Stomach (tissue), 9 donors: ENCODE measurements around the gene CCL22. TPM values are rescaled to one million over a fixed set of nuclear protein-coding genes. Genes with fewer than 3 reads are reported as not detected.
"Not testable (repeated sequence)": the region's sequence is repeated elsewhere in the genome, so short reads cannot be mapped to it uniquely, and the experiment has no call there.

Experiments used
- DNase-seq, 2 donors: peaks; one replicate each; pipeline versions ENCODE4 v3.0.0 to v3.0.0-alpha.2; 2013 to 2019
- H3K27ac ChIP-seq, 5 donors: fragments of 200-600 bp in 4 of 5; sonication (generic) in 4 of 5; one replicate each; pipeline ENCODE4 v1.5.1; 2013 to 2019; ENCODE audit warnings: mild to moderate bottlenecking in 1 of 5, moderate library complexity in 1 of 5
- H3K27me3 ChIP-seq, 3 donors: fragments of 200-600 bp; sonication (generic); one replicate each; pipeline ENCODE4 v1.5.1; 2017 to 2019; ENCODE audit warnings: mixed run types in 1 of 3
- H3K36me3 ChIP-seq, 4 donors: fragments of 200-600 bp; sonication (generic); 1 replicate in 3 of 4; 2 replicates in 1 of 4; pipeline ENCODE4 v1.5.1; 2016 to 2019
- H3K4me1 ChIP-seq, 4 donors: fragments of 200-600 bp; sonication (generic); one replicate each; pipeline ENCODE4 v1.5.1; 2016 to 2019
- H3K4me3 ChIP-seq, 4 donors: fragments of 200-600 bp; sonication (generic) in 3 of 4; one replicate each; pipeline ENCODE4 v1.5.1; 2016 to 2019; ENCODE audit warnings: mild to moderate bottlenecking in 1 of 4
- H3K9me3 ChIP-seq, 4 donors: fragments of 200-600 bp; sonication (generic); one replicate each; pipeline ENCODE4 v1.5.1; 2016 to 2019
- CTCF ChIP-seq, 7 experiments: fragments of 450-650 bp in 4 of 7; fragments of 200-600 bp in 3 of 7; sonication (generic) in 3 of 7; IDR thresholded peaks; one replicate each; pipeline ENCODE4 v1.5.1; 2016 to 2019; ENCODE audit warnings: antibody characterized with exemption in 7 of 7, control low read depth in 2 of 7, mild to moderate bottlenecking in 1 of 7
- EP300 ChIP-seq: sonication (generic); formaldehyde crosslinking; IDR thresholded peaks from one replicate; pipeline ENCODE4 v1.6.1; 2017; ENCODE audit warnings: antibody characterized with exemption
- POLR2A ChIP-seq, 4 donors: fragments of 450-650 bp; IDR thresholded peaks; one replicate each; pipeline ENCODE4 v1.6.1; 2016; ENCODE audit warnings: antibody characterized with exemption in 4 of 4, control low read depth in 2 of 4, mild to moderate bottlenecking in 1 of 4, moderate library complexity in 1 of 4
- POLR2AphosphoS5 ChIP-seq, 3 donors: sonication (generic); formaldehyde crosslinking; IDR thresholded peaks; one replicate each; pipeline ENCODE4 v1.6.1; 2016; ENCODE audit warnings: antibody characterized with exemption in 3 of 3
- WGBS, 5 donors: extraction: QIAGEN DNeasy Blood & Tissue Kit in 3 of 5; methylation state at CpG; one replicate each; pipeline versions ENCODE4 v1.1.5 to v1.1.7; 2013 to 2018; 5-methylcytosine and 5-hydroxymethylcytosine counted together
- intact Hi-C: fragments of 100-400 bp; cut with DNase I; formaldehyde crosslinking; loops from one replicate; pipeline ENCODE4 v1.15.1; 2023; ENCODE audit warnings: low total_unique reads
- polyA plus RNA-seq, 3 donors: library from polyadenylated mRNA; stranded (reverse); fragments of 200-250 nt; gene quantifications; one replicate each; pipeline ENCODE4 v1.2.3, GENCODE V29; 2013
- total RNA-seq, 5 donors: library from RNA; depleted of rRNA; stranded (reverse); fragments of >200 nt; gene quantifications; one replicate each; pipeline versions ENCODE4 v1.1.0 to v1.2.3, GENCODE V29; 2014 to 2016
- donor health status: healthy with polysubstance abuse.
- donor health status: Bipolar disorder and iron deficiency.
- donor health status: healthy.

The CCL22 gene
- total and polyA plus RNA-seq, 8 donors, result 0.12 to 0.45 (median 0.26) TPM; not detected in 4

- H3K27me3 ChIP-seq, result peaks cover 0 to 3% (median 0%) of the 10 kb centered on the region in 3 donors
- WGBS, 5 donors, result 80 to 93% (median 88%) methylated on average over 4 of the region's 4 CpGs
- no peak for DNase-seq
- intact Hi-C loops, result no loop called here
- H3K4me1 ChIP-seq, result peaks cover 0 to under 1% (median 0%) of the 10 kb centered on the region in 4 donors
- no peak overlapping the region for H3K27ac ChIP-seq
- H3K9me3 ChIP-seq, result peaks cover 0 to 11% (median 3%) of the 10 kb centered on the region in 4 donors
- H3K36me3 ChIP-seq, result no peaks in the 10 kb centered on the region
- H3K4me3 ChIP-seq, result no peak overlapping the region
- no peak for TF ChIP-seq CTCF (IDR thresholded peaks at IDR 0.05)
- no peak for TF ChIP-seq EP300
These were observed 23.2 kb upstream of the CCL22 start for GRCh38 chr16:57335366-57335765.

- Histone ChIP-seq H3K4me3 (no peak overlapping the region), H3K27me3 (peaks cover 0 to 3% (median 0%) of the 10 kb centered on the region in 3 donors), H3K36me3 (no peaks in the 10 kb centered on the region), H3K9me3 (peaks cover 0 to 5% (median 0%) of the 10 kb centered on the region in 4 donors), H3K27ac (no peak overlapping the region), H3K4me1 (peaks cover 0 to 19% (median 5%) of the 10 kb centered on the region in 4 donors)
- 78 to 89% (median 84%) methylated on average over 6 of the region's 6 CpGs for WGBS, 5 donors
- TF ChIP-seq CTCF (IDR thresholded peaks at IDR 0.05), result no peak
- DNase-seq, result no peak
- intact Hi-C loops, result no loop called here
These were observed 17.5 kb upstream of the CCL22 start for GRCh38 chr16:57341062-57341440.

GRCh38 chr16:57341441-57342303 lies 16.9 kb upstream of the CCL22 start:
- intact Hi-C loops, result no loop called here
- peaks cover 0 to 3% (median 0%) of the 10 kb centered on the region in 3 donors for H3K27me3 ChIP-seq
- 46 to 65% (median 57%) methylated on average over 8 of the region's 8 CpGs for WGBS, 5 donors
- no peaks in the 10 kb centered on the region for H3K36me3 ChIP-seq
- TF ChIP-seq POLR2AphosphoS5 (IDR thresholded peaks at IDR 0.05) (peak in 2 of 3 donors; percentile 37 to 38), CTCF (IDR thresholded peaks at IDR 0.05) (no peak)
- no peak overlapping the region for H3K27ac ChIP-seq
- peaks cover 0 to 5% (median 0%) of the 10 kb centered on the region in 4 donors for H3K9me3 ChIP-seq
- peaks cover 0 to 19% (median 5%) of the 10 kb centered on the region in 4 donors for H3K4me1 ChIP-seq
- no peak overlapping the region for H3K4me3 ChIP-seq
- peak; percentile 37 to 77 for DNase-seq

- H3K36me3 ChIP-seq, H3K9me3 ChIP-seq, H3K4me3 ChIP-seq, intact Hi-C loops, H3K27ac ChIP-seq, H3K27me3 ChIP-seq, DNase-seq: not testable (repeated sequence)
- WGBS, 5 donors, result 91 to 97% (median 95%) methylated on average over 9 of the region's 9 CpGs
- peaks cover 0 to 19% (median 5%) of the 10 kb centered on the region in 4 donors for H3K4me1 ChIP-seq
These were observed 16.0 kb upstream of the CCL22 start for GRCh38 chr16:57342606-57343005.

DNA sequence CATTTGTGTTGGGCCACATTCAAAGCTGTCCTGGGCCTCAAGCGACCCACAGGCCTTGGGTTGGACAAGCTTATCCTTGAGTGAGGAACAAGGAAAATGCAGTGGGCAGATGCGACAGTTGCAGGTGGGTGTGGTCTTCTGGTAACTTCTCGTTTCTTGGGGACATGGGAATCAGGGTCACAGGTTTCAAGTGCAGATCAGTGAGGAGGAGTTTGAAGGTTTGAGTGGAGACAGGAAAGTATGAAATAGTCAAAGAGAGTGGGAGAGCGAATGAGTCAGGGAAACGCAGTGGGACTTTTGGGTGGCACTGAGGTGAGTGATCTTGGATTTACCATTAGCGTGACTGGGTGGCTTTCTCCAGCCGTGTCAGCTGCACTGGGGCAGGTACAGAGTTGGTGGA lies 15.4 kb upstream of the CCL22 start:
- TF ChIP-seq CTCF (IDR thresholded peaks at IDR 0.05) (no peak), POLR2A (IDR thresholded peaks at IDR 0.05) (no peak), EP300 (no peak), POLR2AphosphoS5 (IDR thresholded peaks at IDR 0.05) (no peak)
- intact Hi-C loops, result no loop called here
- H3K27me3 ChIP-seq, result peaks cover 0 to 8% (median 0%) of the 10 kb centered on the region in 3 donors
- no peaks in the 10 kb centered on the region for H3K36me3 ChIP-seq
- DNase-seq, result no peak
- H3K4me3 ChIP-seq, result no peak overlapping the region
- H3K4me1 ChIP-seq, result peaks cover 0 to 19% (median 5%) of the 10 kb centered on the region in 4 donors
- H3K9me3 ChIP-seq, result peaks cover 0 to 5% (median 0%) of the 10 kb centered on the region in 4 donors
- WGBS, 5 donors, result 81 to 92% (median 87%) methylated on average over 7 of the region's 7 CpGs
- H3K27ac ChIP-seq, result no peak overlapping the region

GRCh38 chr16:57344094-57344493 lies 14.5 kb upstream of the CCL22 start:
- H3K4me3 ChIP-seq, H3K27ac ChIP-seq, H3K36me3 ChIP-seq, H3K9me3 ChIP-seq, intact Hi-C loops, DNase-seq: not testable (repeated sequence)
- peaks cover 0 to 19% (median 5%) of the 10 kb centered on the region in 4 donors for H3K4me1 ChIP-seq
- 93 to 99% (median 96%) methylated on average over 5 of the region's 5 CpGs for WGBS, 5 donors
- H3K27me3 ChIP-seq, result peaks cover 0 to 17% (median 0%) of the 10 kb centered on the region in 3 donors
